ENCODE data around the gene STEEP1. TPM values are rescaled to one million over a fixed set of nuclear protein-coding genes. Genes with fewer than 3 reads are reported as not detected.

Gene STEEP1
- total RNA-seq, 1 experiment from 2014 or later, result 104 TPM

DNA sequence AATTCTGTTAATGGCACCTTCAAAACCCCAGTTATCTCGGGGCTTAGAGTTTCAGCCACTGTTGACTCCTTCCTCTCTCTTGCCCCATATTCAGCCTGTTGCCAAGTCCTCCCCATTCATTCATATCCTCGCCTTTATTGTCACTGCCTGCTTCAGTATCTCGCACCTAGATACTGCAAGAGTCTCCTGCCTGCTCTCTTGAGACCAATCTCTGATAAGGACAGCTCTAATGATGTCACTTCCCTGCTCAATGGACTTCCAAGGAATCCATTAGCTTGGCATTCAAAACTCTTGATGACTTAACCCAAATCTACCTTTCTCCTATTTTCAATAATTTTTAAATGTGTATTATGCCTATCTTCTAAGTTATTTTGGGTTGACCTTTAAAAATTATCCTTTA lies 8.0 kb upstream of the STEEP1 start:
- H4K20me1 ChIP-seq (ENCODE audit: low read length), result no peaks in the 10 kb centered on the region
- ChIA-PET CTCF (no interaction called here), POLR2A (ENCODE audit: unreplicated experiment) (no interaction called here)
- no peak for TF ChIP-seq EZH2phosphoT487 (IDR thresholded peaks at IDR 0.05; ENCODE audit: borderline replicate concordance, low read length)
- TF ChIP-seq, protein P1, sequence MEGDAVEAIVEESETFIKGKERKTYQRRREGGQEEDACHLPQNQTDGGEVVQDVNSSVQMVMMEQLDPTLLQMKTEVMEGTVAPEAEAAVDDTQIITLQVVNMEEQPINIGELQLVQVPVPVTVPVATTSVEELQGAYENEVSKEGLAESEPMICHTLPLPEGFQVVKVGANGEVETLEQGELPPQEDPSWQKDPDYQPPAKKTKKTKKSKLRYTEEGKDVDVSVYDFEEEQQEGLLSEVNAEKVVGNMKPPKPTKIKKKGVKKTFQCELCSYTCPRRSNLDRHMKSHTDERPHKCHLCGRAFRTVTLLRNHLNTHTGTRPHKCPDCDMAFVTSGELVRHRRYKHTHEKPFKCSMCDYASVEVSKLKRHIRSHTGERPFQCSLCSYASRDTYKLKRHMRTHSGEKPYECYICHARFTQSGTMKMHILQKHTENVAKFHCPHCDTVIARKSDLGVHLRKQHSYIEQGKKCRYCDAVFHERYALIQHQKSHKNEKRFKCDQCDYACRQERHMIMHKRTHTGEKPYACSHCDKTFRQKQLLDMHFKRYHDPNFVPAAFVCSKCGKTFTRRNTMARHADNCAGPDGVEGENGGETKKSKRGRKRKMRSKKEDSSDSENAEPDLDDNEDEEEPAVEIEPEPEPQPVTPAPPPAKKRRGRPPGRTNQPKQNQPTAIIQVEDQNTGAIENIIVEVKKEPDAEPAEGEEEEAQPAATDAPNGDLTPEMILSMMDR (conservative IDR thresholded peaks at IDR 0.05; ENCODE audit: low read depth, low read length), result no peak
- TF ChIP-seq EZH2 (IDR thresholded peaks at IDR 0.05; ENCODE audit: low read length, unreplicated experiment), result no peak
- H3K27ac ChIP-seq (ENCODE audit: low read length), result peak overlapping the region; percentile 71; the same call in 1 of the 2 replicates
- peak overlapping the region; percentile 89 for H3K9ac ChIP-seq (ENCODE audit: low read length)
- no peaks in the 10 kb centered on the region for H3F3A ChIP-seq (ENCODE audit: low read length, unreplicated experiment)
- H3K4me3 ChIP-seq (ENCODE audit: low read length), result peak overlapping the region; percentile 92
- no peaks in the 10 kb centered on the region for H3K9me2 ChIP-seq (replicated peaks; ENCODE audit: low read length)
- H2AFZ ChIP-seq (ENCODE audit: low read length), result peak overlapping the region; percentile 99
- no peaks in the 10 kb centered on the region for H3K9me3 ChIP-seq (ENCODE audit: low read length)
- H3K4me1 ChIP-seq (ENCODE audit: insufficient read depth, low read length), result peaks cover 19% of the 10 kb centered on the region
- peaks cover 7% of the 10 kb centered on the region; the same call in 1 of the 2 replicates for H3K36me3 ChIP-seq (ENCODE audit: low read depth, low read length)
- ATAC-seq, result no peak
- no peaks in the 10 kb centered on the region for H3K27me3 ChIP-seq (ENCODE audit: low read length)
- intact Hi-C loops (cut with micrococcal nuclease), result no loop called here
- peak overlapping the region; percentile 93 for H3K4me2 ChIP-seq (ENCODE audit: low read length)
- no TSS peak for BruUV-seq (replicated peaks)
- no peak for DNase-seq
- H3K79me2 ChIP-seq (ENCODE audit: low read length), result peaks cover 24% of the 10 kb centered on the region

DNA sequence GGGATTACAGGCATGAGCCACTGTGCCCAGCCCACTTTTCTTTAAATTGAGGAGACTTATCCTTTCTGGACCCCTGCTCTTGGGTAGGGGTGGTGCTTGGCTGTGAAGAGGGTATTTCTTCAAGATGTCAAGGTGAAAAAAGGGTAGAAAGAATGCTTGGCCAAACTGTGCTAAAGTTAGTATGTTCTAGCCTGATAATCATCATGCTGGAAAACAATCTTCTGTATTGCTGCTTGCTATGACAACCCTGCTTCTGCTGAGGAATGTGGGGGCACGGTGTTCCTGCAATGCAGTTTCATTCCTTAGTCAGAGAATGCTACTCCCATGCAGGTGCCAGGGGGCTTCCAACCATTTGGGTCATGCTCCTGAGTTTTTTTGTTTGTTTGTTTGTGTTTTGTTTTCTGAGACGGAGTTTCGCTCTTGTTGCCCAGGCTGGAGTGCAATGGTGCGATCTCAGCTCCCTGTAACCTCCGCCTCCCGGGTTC lies 5.2 kb upstream of the STEEP1 start:
- Histone ChIP-seq H4K20me1 (ENCODE audit: low read length) (no peaks in the 10 kb centered on the region), H3K9me2 (replicated peaks; ENCODE audit: low read length) (no peaks in the 10 kb centered on the region), H3K36me3 (ENCODE audit: low read depth, low read length) (no peaks in the 10 kb centered on the region), H3K4me3 (ENCODE audit: low read length) (no peak overlapping the region), H3K79me2 (ENCODE audit: low read length) (peaks cover 10% of the 10 kb centered on the region), H3K27ac (ENCODE audit: low read length) (no peak overlapping the region), H3K9me3 (ENCODE audit: low read length) (no peaks in the 10 kb centered on the region), H3K4me1 (ENCODE audit: insufficient read depth, low read length) (peaks cover 7% of the 10 kb centered on the region; the same call in 1 of the 2 replicates), H2AFZ (ENCODE audit: low read length) (no peak overlapping the region), H3K9ac (ENCODE audit: low read length) (no peak overlapping the region), H3K27me3 (ENCODE audit: low read length) (no peaks in the 10 kb centered on the region), H3K4me2 (ENCODE audit: low read length) (no peak overlapping the region), H3F3A (ENCODE audit: low read length, unreplicated experiment) (no peaks in the 10 kb centered on the region)
- ChIA-PET POLR2A (ENCODE audit: unreplicated experiment) (no interaction called here), CTCF (no interaction called here)
- ATAC-seq, result no peak
- intact Hi-C loops (cut with micrococcal nuclease), result no loop called here
- no peak for DNase-seq
- TF ChIP-seq EZH2 (IDR thresholded peaks at IDR 0.05; ENCODE audit: low read length, unreplicated experiment) (no peak), EZH2phosphoT487 (IDR thresholded peaks at IDR 0.05; ENCODE audit: borderline replicate concordance, low read length) (no peak)
- TF ChIP-seq, protein P1 (conservative IDR thresholded peaks at IDR 0.05; ENCODE audit: low read depth, low read length), result no peak
- BruUV-seq (replicated peaks), result no TSS peak

DNA sequence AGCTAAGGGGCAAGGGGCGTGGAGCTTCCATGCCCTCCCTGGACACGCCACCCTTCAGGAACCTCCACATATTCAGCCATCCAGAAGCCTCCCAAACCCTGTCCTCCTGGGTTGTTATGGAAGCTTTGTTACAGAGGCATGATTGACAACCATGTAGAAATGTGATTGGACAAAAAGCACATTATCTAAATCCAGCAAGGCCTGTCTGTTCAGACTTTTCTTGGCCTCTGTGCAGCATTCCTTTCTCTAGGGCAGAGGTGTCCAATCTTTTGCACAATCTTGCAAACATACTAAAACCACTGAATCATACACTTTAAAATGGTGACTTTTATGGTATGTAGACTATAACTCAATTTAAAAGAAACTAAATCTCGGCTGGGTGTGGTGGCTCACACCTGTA lies 12.7 kb downstream of the STEEP1 start:
- Histone ChIP-seq H3F3A (ENCODE audit: low read length, unreplicated experiment) (no peaks in the 10 kb centered on the region), H3K4me3 (ENCODE audit: low read length) (no peak overlapping the region), H3K4me2 (ENCODE audit: low read length) (peak overlapping the region; percentile 44), H3K36me3 (ENCODE audit: low read depth, low read length) (peaks cover 22% of the 10 kb centered on the region), H3K27ac (ENCODE audit: low read length) (peak overlapping the region; percentile 46), H3K79me2 (ENCODE audit: low read length) (peaks cover 57% of the 10 kb centered on the region), H4K20me1 (ENCODE audit: low read length) (no peaks in the 10 kb centered on the region), H3K4me1 (ENCODE audit: insufficient read depth, low read length) (peaks cover 5% of the 10 kb centered on the region; the same call in 1 of the 2 replicates), H3K9ac (ENCODE audit: low read length) (no peak overlapping the region), H3K9me3 (ENCODE audit: low read length) (no peaks in the 10 kb centered on the region), H2AFZ (ENCODE audit: low read length) (no peak overlapping the region), H3K27me3 (ENCODE audit: low read length) (no peaks in the 10 kb centered on the region), H3K9me2 (replicated peaks; ENCODE audit: low read length) (no peaks in the 10 kb centered on the region)
- ATAC-seq (peak; percentile 85), DNase-seq (peak; percentile 83)
- ChIA-PET POLR2A (ENCODE audit: unreplicated experiment) (no interaction called here), CTCF (interaction anchor here (0.6 kb wide), 1 partner anchor 53 kb away, joined by 4 read pairs; no protein-coding TSS in a partner anchor)
- no TSS peak for BruUV-seq (replicated peaks)
- TF ChIP-seq EZH2 (IDR thresholded peaks at IDR 0.05; ENCODE audit: low read length, unreplicated experiment), result no peak
- TF ChIP-seq, protein P1 (conservative IDR thresholded peaks at IDR 0.05; ENCODE audit: low read depth, low read length), result no peak
- no peak for TF ChIP-seq EZH2phosphoT487 (IDR thresholded peaks at IDR 0.05; ENCODE audit: borderline replicate concordance, low read length)
- intact Hi-C loops (cut with micrococcal nuclease), result no loop called here

Measured in PC-3 (cell line).